ENCODE data around the gene LRCH1. TPM values are rescaled to one million over a fixed set of nuclear protein-coding genes. Genes with fewer than 3 reads are reported as not detected.
A peak's percentile ranks its signal among the peaks of the same experiment; 100 is the strongest.

The LRCH1 gene
- total RNA-seq, 1 experiment from 2014 or later, result 11.8 TPM

- TF ChIP-seq NR1H2 (CRISPR knock-in tag; IDR thresholded peaks at IDR 0.05) (no peak), ZNF138 (CRISPR knock-in tag; conservative IDR thresholded peaks at IDR 0.05) (no peak), SOX15 (CRISPR knock-in tag; IDR thresholded peaks at IDR 0.05) (no peak), GRHL2 (CRISPR knock-in tag; IDR thresholded peaks at IDR 0.05; ENCODE audit: insufficient replicate concordance, severe bottlenecking) (no peak)
- TF ChIP-seq, protein P1, sequence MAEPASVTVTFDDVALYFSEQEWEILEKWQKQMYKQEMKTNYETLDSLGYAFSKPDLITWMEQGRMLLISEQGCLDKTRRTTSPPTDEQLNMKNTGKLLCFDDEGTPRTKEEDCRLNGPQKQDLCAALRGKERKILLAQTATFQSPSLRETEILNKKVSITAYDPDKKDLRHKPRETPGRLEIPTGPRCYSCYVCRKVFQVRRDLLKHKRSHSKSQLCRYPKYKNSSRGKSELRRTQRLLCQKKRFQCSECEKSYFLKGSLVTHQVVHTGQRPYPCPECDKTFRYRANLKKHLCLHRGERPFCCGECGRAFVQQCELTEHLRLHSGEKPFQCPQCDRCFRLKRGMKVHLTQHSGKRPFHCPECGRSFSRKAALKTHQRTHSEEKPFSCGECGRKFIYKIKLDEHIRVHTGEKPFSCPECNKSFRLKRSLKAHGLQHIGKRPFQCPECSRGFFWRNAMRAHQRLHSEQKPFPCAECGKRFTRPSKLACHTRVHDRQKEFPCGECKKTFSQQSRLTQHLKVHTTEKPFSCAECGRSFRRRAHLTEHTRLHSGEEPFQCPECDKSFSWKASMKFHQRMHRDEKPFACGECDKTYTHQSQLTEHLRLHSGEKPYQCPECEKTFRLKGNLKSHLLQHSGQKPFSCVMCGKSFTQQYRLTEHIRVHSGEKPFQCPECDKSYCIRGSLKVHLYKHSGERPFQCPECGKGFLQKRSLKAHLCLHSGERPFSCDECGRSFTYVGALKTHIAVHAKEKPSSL (CRISPR knock-in tag; conservative IDR thresholded peaks at IDR 0.05), result no peak
Observed at GRCh38 chr13:46551410-46552302, 1.3 kb upstream of the LRCH1 start (continued).

- H3K36me3 Mint-ChIP-seq, result no peaks in the 10 kb centered on the region
- H3K4me1 Mint-ChIP-seq, result peaks cover 19% of the 10 kb centered on the region
- no peak for TF ChIP-seq SMAD4 (CRISPR knock-in tag; IDR thresholded peaks at IDR 0.05)
- TF ChIP-seq, protein P2, sequence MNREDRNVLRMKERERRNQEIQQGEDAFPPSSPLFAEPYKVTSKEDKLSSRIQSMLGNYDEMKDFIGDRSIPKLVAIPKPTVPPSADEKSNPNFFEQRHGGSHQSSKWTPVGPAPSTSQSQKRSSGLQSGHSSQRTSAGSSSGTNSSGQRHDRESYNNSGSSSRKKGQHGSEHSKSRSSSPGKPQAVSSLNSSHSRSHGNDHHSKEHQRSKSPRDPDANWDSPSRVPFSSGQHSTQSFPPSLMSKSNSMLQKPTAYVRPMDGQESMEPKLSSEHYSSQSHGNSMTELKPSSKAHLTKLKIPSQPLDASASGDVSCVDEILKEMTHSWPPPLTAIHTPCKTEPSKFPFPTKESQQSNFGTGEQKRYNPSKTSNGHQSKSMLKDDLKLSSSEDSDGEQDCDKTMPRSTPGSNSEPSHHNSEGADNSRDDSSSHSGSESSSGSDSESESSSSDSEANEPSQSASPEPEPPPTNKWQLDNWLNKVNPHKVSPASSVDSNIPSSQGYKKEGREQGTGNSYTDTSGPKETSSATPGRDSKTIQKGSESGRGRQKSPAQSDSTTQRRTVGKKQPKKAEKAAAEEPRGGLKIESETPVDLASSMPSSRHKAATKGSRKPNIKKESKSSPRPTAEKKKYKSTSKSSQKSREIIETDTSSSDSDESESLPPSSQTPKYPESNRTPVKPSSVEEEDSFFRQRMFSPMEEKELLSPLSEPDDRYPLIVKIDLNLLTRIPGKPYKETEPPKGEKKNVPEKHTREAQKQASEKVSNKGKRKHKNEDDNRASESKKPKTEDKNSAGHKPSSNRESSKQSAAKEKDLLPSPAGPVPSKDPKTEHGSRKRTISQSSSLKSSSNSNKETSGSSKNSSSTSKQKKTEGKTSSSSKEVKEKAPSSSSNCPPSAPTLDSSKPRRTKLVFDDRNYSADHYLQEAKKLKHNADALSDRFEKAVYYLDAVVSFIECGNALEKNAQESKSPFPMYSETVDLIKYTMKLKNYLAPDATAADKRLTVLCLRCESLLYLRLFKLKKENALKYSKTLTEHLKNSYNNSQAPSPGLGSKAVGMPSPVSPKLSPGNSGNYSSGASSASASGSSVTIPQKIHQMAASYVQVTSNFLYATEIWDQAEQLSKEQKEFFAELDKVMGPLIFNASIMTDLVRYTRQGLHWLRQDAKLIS (CRISPR knock-in tag; IDR thresholded peaks at IDR 0.05; ENCODE audit: borderline replicate concordance), result no peak
- TF ChIP-seq NR3C1 (CRISPR knock-in tag; conservative IDR thresholded peaks at IDR 0.05; ENCODE audit: low read depth), result no peak
- TF ChIP-seq NFE2L1 (CRISPR knock-in tag; IDR thresholded peaks at IDR 0.05), result no peak
- TF ChIP-seq GABPB1 (CRISPR knock-in tag; IDR thresholded peaks at IDR 0.05), result no peak
- TF ChIP-seq TEAD4 (CRISPR knock-in tag; IDR thresholded peaks at IDR 0.05), result no peak
- TF ChIP-seq CDX4 (CRISPR knock-in tag; IDR thresholded peaks at IDR 0.05; ENCODE audit: borderline replicate concordance), result no peak
- TF ChIP-seq, protein P3, sequence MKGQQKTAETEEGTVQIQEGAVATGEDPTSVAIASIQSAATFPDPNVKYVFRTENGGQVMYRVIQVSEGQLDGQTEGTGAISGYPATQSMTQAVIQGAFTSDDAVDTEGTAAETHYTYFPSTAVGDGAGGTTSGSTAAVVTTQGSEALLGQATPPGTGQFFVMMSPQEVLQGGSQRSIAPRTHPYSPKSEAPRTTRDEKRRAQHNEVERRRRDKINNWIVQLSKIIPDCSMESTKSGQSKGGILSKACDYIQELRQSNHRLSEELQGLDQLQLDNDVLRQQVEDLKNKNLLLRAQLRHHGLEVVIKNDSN (CRISPR knock-in tag; IDR thresholded peaks at IDR 0.05), result no peak
- TF ChIP-seq NFYB (CRISPR knock-in tag; conservative IDR thresholded peaks at IDR 0.05; ENCODE audit: low read depth), result no peak
- no peak for TF ChIP-seq FOXJ3 (CRISPR knock-in tag; IDR thresholded peaks at IDR 0.05; ENCODE audit: borderline replicate concordance)
- TF ChIP-seq IRF1 (CRISPR knock-in tag; IDR thresholded peaks at IDR 0.05), result no peak
- no peak for TF ChIP-seq HMGXB4 (CRISPR knock-in tag; IDR thresholded peaks at IDR 0.05)
- no peak for TF ChIP-seq NFATC4 (CRISPR knock-in tag; IDR thresholded peaks at IDR 0.05)
- TF ChIP-seq, protein P4, sequence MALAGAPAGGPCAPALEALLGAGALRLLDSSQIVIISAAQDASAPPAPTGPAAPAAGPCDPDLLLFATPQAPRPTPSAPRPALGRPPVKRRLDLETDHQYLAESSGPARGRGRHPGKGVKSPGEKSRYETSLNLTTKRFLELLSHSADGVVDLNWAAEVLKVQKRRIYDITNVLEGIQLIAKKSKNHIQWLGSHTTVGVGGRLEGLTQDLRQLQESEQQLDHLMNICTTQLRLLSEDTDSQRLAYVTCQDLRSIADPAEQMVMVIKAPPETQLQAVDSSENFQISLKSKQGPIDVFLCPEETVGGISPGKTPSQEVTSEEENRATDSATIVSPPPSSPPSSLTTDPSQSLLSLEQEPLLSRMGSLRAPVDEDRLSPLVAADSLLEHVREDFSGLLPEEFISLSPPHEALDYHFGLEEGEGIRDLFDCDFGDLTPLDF (CRISPR knock-in tag; IDR thresholded peaks at IDR 0.05), result no peak
- DNase-seq (ENCODE audit: low spot score) (no peak), ATAC-seq (no peak)
- peaks cover 13% of the 10 kb centered on the region for H3K27me3 Mint-ChIP-seq (ENCODE audit: low read depth)
- no peak overlapping the region for H3K27ac Mint-ChIP-seq
- ChIA-PET CTCF (interaction anchor here (0.5 to 2.4 kb wide), 21 partner anchors 11 to 212 kb away, joined by 3 to 28 read pairs (median 4); no protein-coding TSS in a partner anchor), POLR2A (no interaction called here)
- H3K4me3 Mint-ChIP-seq, result peak overlapping the region; percentile 87
- H3K9me3 Mint-ChIP-seq, result no peaks in the 10 kb centered on the region
Observed at GRCh38 chr13:46552303-46552682, 677 bp upstream of the LRCH1 start.
